ENCODE measurements around the gene SEPTIN8.

SEPTIN8 gene

GRCh38 chr5:132762246-132763000 is 14.6 kb downstream of the SEPTIN8 start:
- H3K4me3 Mint-ChIP-seq: no peak overlapping the region
- peaks cover 7% of the 10 kb centered on the region for H3K36me3 Mint-ChIP-seq (ENCODE audit: insufficient read depth)
- H3K27me3 Mint-ChIP-seq: no peaks in the 10 kb centered on the region
- H3K9me3 Mint-ChIP-seq: no peaks in the 10 kb centered on the region
- H3K27ac Mint-ChIP-seq: peak overlapping the region in 1 of 2 donors; percentile 35
- DNase-seq (no peak), ATAC-seq (replicated peaks) (no peak)
- H3K4me1 Mint-ChIP-seq (ENCODE audit: low read depth in 2 of 2): peaks cover 1 to 7% of the 10 kb centered on the region in 2 donors

- H3K36me3 Mint-ChIP-seq (ENCODE audit: insufficient read depth): peaks cover 7% of the 10 kb centered on the region
- ATAC-seq (replicated peaks) (no peak), DNase-seq (no peak)
- H3K4me3 Mint-ChIP-seq: no peak overlapping the region
- peak overlapping the region in 1 of 2 donors; percentile 35 for H3K27ac Mint-ChIP-seq
- no peaks in the 10 kb centered on the region for H3K4me1 Mint-ChIP-seq (ENCODE audit: low read depth in 2 of 2)
- H3K9me3 Mint-ChIP-seq: no peaks in the 10 kb centered on the region
- H3K27me3 Mint-ChIP-seq: no peaks in the 10 kb centered on the region
These were observed 15.5 kb downstream of the SEPTIN8 start for GRCh38 chr5:132761321-132762240.

GRCh38 chr5:132760601-132761317 is 16.3 kb downstream of the SEPTIN8 start:
- Mint-ChIP-seq H3K9me3 (no peaks in the 10 kb centered on the region), H3K4me3 (no peak overlapping the region), H3K36me3 (ENCODE audit: insufficient read depth) (peaks cover 7% of the 10 kb centered on the region), H3K27ac (no peak overlapping the region), H3K27me3 (no peaks in the 10 kb centered on the region), H3K4me1 (ENCODE audit: low read depth in 2 of 2) (no peaks in the 10 kb centered on the region)
- DNase-seq (no peak), ATAC-seq (replicated peaks) (no peak)

- Mint-ChIP-seq H3K4me3 (no peak overlapping the region), H3K27ac (no peak overlapping the region)
These were observed 17.0 kb downstream of the SEPTIN8 start for GRCh38 chr5:132760049-132760420.

GRCh38 chr5:132759114-132760048 is 17.7 kb downstream of the SEPTIN8 start:
- H3K36me3 Mint-ChIP-seq (ENCODE audit: insufficient read depth): peaks cover 7% of the 10 kb centered on the region
- ATAC-seq (replicated peaks) (no peak), DNase-seq (no peak)
- H3K27ac Mint-ChIP-seq: peak overlapping the region in 1 of 2 donors; percentile 27
- no peaks in the 10 kb centered on the region for H3K4me1 Mint-ChIP-seq (ENCODE audit: low read depth in 2 of 2)
- H3K4me3 Mint-ChIP-seq: no peak overlapping the region
- H3K27me3 Mint-ChIP-seq: no peaks in the 10 kb centered on the region
- no peaks in the 10 kb centered on the region for H3K9me3 Mint-ChIP-seq

More at GRCh38 chr5:132760049-132760420, 17.0 kb downstream of the SEPTIN8 start:
- DNase-seq (no peak), ATAC-seq (replicated peaks) (no peak)
- Mint-ChIP-seq H3K4me1 (ENCODE audit: low read depth in 2 of 2) (no peaks in the 10 kb centered on the region), H3K36me3 (ENCODE audit: insufficient read depth) (peaks cover 7% of the 10 kb centered on the region), H3K27me3 (no peaks in the 10 kb centered on the region), H3K9me3 (no peaks in the 10 kb centered on the region)

- Mint-ChIP-seq H3K36me3 (ENCODE audit: insufficient read depth) (peaks cover 5% of the 10 kb centered on the region), H3K4me3 (no peak overlapping the region), H3K9me3 (no peaks in the 10 kb centered on the region), H3K4me1 (ENCODE audit: low read depth in 2 of 2) (no peaks in the 10 kb centered on the region), H3K27ac (no peak overlapping the region), H3K27me3 (no peaks in the 10 kb centered on the region)
- no peak for ATAC-seq (replicated peaks)
- no peak for DNase-seq
These were observed 18.6 kb downstream of the SEPTIN8 start for GRCh38 chr5:132758451-132758850.

GRCh38 chr5:132756542-132756941 is 20.5 kb downstream of the SEPTIN8 start:
- DNase-seq: no peak
- Mint-ChIP-seq H3K27ac (no peak overlapping the region), H3K4me1 (ENCODE audit: low read depth in 2 of 2) (no peaks in the 10 kb centered on the region), H3K9me3 (no peaks in the 10 kb centered on the region), H3K36me3 (ENCODE audit: insufficient read depth) (peaks cover 8% of the 10 kb centered on the region), H3K27me3 (no peaks in the 10 kb centered on the region), H3K4me3 (no peak overlapping the region)
- no peak for ATAC-seq (replicated peaks)

GRCh38 chr5:132754947-132755346 is 22.1 kb downstream of the SEPTIN8 start:
- ATAC-seq (replicated peaks) (no peak), DNase-seq (no peak)
- H3K27ac Mint-ChIP-seq: peak overlapping the region; percentile 6 to 70

GRCh38 chr5:132754111-132754510 is 22.9 kb downstream of the SEPTIN8 start:
- peaks cover 0 to 2% of the 10 kb centered on the region in 2 donors for H3K4me1 Mint-ChIP-seq (ENCODE audit: low read depth in 2 of 2)
- no peaks in the 10 kb centered on the region for H3K9me3 Mint-ChIP-seq
- no peaks in the 10 kb centered on the region for H3K27me3 Mint-ChIP-seq
- peak overlapping the region in 1 of 2 donors; percentile 73 for H3K27ac Mint-ChIP-seq
- ATAC-seq (replicated peaks) (no peak), DNase-seq (no peak)
- no peak overlapping the region for H3K4me3 Mint-ChIP-seq
- H3K36me3 Mint-ChIP-seq (ENCODE audit: insufficient read depth): peaks cover 12% of the 10 kb centered on the region

More at GRCh38 chr5:132754947-132755346, 22.1 kb downstream of the SEPTIN8 start:
- no peak overlapping the region for H3K4me3 Mint-ChIP-seq
- no peaks in the 10 kb centered on the region for H3K9me3 Mint-ChIP-seq
- peaks cover 0 to 2% of the 10 kb centered on the region in 2 donors for H3K4me1 Mint-ChIP-seq (ENCODE audit: low read depth in 2 of 2)
- H3K36me3 Mint-ChIP-seq (ENCODE audit: insufficient read depth): peaks cover 12% of the 10 kb centered on the region
- H3K27me3 Mint-ChIP-seq: no peaks in the 10 kb centered on the region

GRCh38 chr5:132753135-132753987 is 23.7 kb downstream of the SEPTIN8 start:
- H3K4me1 Mint-ChIP-seq (ENCODE audit: low read depth in 2 of 2): peaks cover 0 to 2% of the 10 kb centered on the region in 2 donors
- H3K27ac Mint-ChIP-seq: peak overlapping the region; percentile 20 to 73
- no peak for ATAC-seq (replicated peaks)
- H3K36me3 Mint-ChIP-seq (ENCODE audit: insufficient read depth): peaks cover 9% of the 10 kb centered on the region
- no peaks in the 10 kb centered on the region for H3K9me3 Mint-ChIP-seq
- H3K4me3 Mint-ChIP-seq: no peak overlapping the region
- no peak for DNase-seq
- no peaks in the 10 kb centered on the region for H3K27me3 Mint-ChIP-seq

- DNase-seq (no peak), ATAC-seq (replicated peaks) (no peak)
- Mint-ChIP-seq H3K27ac (peak overlapping the region; percentile 9 to 20), H3K9me3 (no peaks in the 10 kb centered on the region), H3K27me3 (no peaks in the 10 kb centered on the region), H3K4me3 (no peak overlapping the region), H3K36me3 (ENCODE audit: insufficient read depth) (peaks cover 11% of the 10 kb centered on the region), H3K4me1 (ENCODE audit: low read depth in 2 of 2) (peaks cover 0 to 4% of the 10 kb centered on the region in 2 donors)
These were observed 24.4 kb downstream of the SEPTIN8 start for GRCh38 chr5:132752581-132753125.
